ENCODE results near the gene PKIG.

The PKIG gene

GRCh38 chr20:44620030-44620429 is 37.7 kb downstream of the PKIG start:
- DNase-seq (ENCODE audit: low read depth): no peak

- DNase-seq (ENCODE audit: low read depth): no peak
These were observed 38.9 kb downstream of the PKIG start for GRCh38 chr20:44621325-44621724.

GRCh38 chr20:44621939-44622338 is 39.6 kb downstream of the PKIG start:
- no peak for DNase-seq (ENCODE audit: low read depth)

- no peak for DNase-seq (ENCODE audit: low read depth)
These were observed 40.3 kb downstream of the PKIG start for GRCh38 chr20:44622501-44623270.

- DNase-seq (ENCODE audit: low read depth): no peak
These were observed 41.8 kb downstream of the PKIG start for GRCh38 chr20:44624152-44624551.

- DNase-seq (ENCODE audit: low read depth): no peak
These were observed 42.4 kb downstream of the PKIG start for GRCh38 chr20:44624743-44625271.

- no peak for DNase-seq (ENCODE audit: low read depth)
These were observed 43.0 kb downstream of the PKIG start for GRCh38 chr20:44625361-44625760.

GRCh38 chr20:44626278-44626677 is 43.9 kb downstream of the PKIG start:
- DNase-seq (ENCODE audit: low read depth): no peak

- DNase-seq (ENCODE audit: low read depth): no peak
These were observed 45.1 kb downstream of the PKIG start for GRCh38 chr20:44627364-44628010.

- no peak for DNase-seq (ENCODE audit: low read depth)
These were observed 46.6 kb downstream of the PKIG start for GRCh38 chr20:44629017-44629385.

GRCh38 chr20:44629542-44629941 is 47.2 kb downstream of the PKIG start:
- DNase-seq (ENCODE audit: low read depth): no peak

GRCh38 chr20:44630297-44630696 is 47.9 kb downstream of the PKIG start:
- no peak for DNase-seq (ENCODE audit: low read depth)

- no peak for DNase-seq (ENCODE audit: low read depth)
These were observed 49.8 kb downstream of the PKIG start for GRCh38 chr20:44632103-44632752.

GRCh38 chr20:44633187-44633810 is 50.9 kb downstream of the PKIG start:
- no peak for DNase-seq (ENCODE audit: low read depth)

GRCh38 chr20:44633872-44634600 is 51.7 kb downstream of the PKIG start:
- DNase-seq (ENCODE audit: low read depth): no peak

GRCh38 chr20:44635877-44636276 is 53.5 kb downstream of the PKIG start:
- no peak for DNase-seq (ENCODE audit: low read depth)

GRCh38 chr20:44637042-44637441 is 54.7 kb downstream of the PKIG start:
- no peak for DNase-seq (ENCODE audit: low read depth)

GRCh38 chr20:44637522-44638372 is 55.4 kb downstream of the PKIG start:
- DNase-seq (ENCODE audit: low read depth): no peak

- no peak for DNase-seq (ENCODE audit: low read depth)
These were observed 58.1 kb downstream of the PKIG start for GRCh38 chr20:44640522-44640921.

- no peak for DNase-seq (ENCODE audit: low read depth)
These were observed 58.9 kb downstream of the PKIG start for GRCh38 chr20:44641325-44641724.

Data from activated T-cell treated with anti-CD3 and anti-CD28 coated beads for 48 hours (primary cell).